ENCODE measurements around the gene TOM1. TPM values are rescaled to one million over a fixed set of nuclear protein-coding genes. Genes with fewer than 3 reads are reported as not detected.

TOM1 gene
- 23.9 and 34.6 TPM in 2 replicates for total RNA-seq

DNA sequence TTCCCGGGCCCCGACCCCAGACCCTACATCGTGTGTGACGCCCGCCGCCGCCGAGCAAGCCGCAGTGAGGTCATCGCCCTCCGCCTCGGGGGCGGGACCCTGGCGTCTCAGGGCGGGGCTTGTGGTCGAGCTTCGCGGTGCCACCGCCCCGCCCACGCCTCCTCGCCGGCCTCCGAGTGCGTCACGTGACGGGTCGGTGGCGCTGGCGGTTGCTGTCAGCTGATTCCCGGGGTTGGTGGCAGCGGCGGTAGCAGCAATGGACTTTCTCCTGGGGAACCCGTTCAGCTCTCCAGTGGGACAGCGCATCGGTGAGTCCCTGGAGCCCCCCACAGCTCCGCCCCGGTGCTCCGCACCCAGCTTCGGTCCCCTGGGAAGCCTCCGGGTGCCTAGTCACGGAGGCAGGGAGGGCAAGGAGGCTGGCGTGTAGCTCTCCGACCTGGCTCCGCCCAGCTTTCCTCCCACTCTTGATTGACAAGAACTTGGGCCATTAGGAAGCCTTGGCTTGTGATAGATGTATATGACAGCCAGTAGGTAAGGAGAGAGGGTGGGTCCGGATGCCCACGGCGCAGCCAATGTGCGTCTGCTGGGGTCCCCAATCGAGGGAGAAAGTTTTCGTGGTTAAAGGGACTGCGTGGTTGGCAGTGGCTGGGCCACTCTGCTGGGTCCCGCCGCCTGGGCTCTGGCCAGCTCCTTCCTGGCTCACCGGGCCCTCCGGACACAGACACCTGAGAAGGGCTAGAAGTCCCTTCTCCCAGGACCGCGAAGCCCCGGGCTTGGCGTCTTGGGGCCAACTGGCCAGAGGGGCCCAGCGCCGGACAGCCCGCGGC is at the start of gene TOM1:
TSS of gene TOM1 (plus strand) at position 222 of the 827 bp plus-strand sequence. CDS start at position 257, 35 bp downstream.

GRCh38 chr22:35257321-35258190 is 42.1 kb upstream of the TOM1 start, which contains the start of gene HMGXB4:
Gene HMGXB4, plus strand, starts transcription at chr22:35257493. Its CDS starts 4,898 bp downstream, at chr22:35262391.

GRCh38 chr22:35380537-35381423 is 81.1 kb downstream of the TOM1 start, which contains the start of gene HMOX1:
Gene HMOX1, plus strand, starts transcription at chr22:35381096. Its CDS starts 78 bp downstream, at chr22:35381174.

Other genes with a start within 250 kb of the TOM1 start
- not detected in 2 replicates for gene ISX, start 233.7 kb upstream of the TOM1 start, total RNA-seq
- 12.9 and 15.5 TPM in 2 replicates for gene HMGXB4, start 42.4 kb upstream of the TOM1 start, total RNA-seq
- 12.5 and 17.0 TPM in 2 replicates for gene HMOX1, start 81.2 kb downstream of the TOM1 start, total RNA-seq
- gene MCM5, start 100.2 kb downstream of the TOM1 start, total RNA-seq = 117 and 118 TPM in 2 replicates
- gene RASD2, start 240.9 kb downstream of the TOM1 start, total RNA-seq = not detected in 2 replicates